ENCODE data around the gene PAX5.

- no peak for TF ChIP-seq POLR2A (IDR thresholded peaks at IDR 0.05)
- no peak for TF ChIP-seq CTCF (IDR thresholded peaks at IDR 0.05)
These were observed 63.8 kb downstream of the PAX5 start for GRCh38 chr9:36970007-36970888.

Measured in esophagus squamous epithelium (tissue), 4 donors.